Liver (tissue), 9 donors: ENCODE data around the gene MS4A4E. TPM values are rescaled to one million over a fixed set of nuclear protein-coding genes. Genes with fewer than 3 reads are reported as not detected.

Experiments used
- DNase-seq: peaks from one replicate; pipeline ENCODE4 v3.0.0-alpha.2; 2017; ENCODE audit warnings: low spot score
- H3K27ac ChIP-seq, 2 donors: one replicate each; pipeline ENCODE4 v1.7.0; 2013; ENCODE audit warnings: inconsistent platforms in 2 of 2, low read length in 2 of 2, control low read depth in 1 of 2, low read depth in 1 of 2, mild to moderate bottlenecking in 1 of 2
- H3K27me3 ChIP-seq, 4 donors: one replicate each; pipeline versions ENCODE4 v1.6.1 to v1.7.0; 2013; ENCODE audit warnings: low read length in 3 of 4, inconsistent platforms in 1 of 4, mild to moderate bottlenecking in 1 of 4, moderate library complexity in 1 of 4; ENCODE audit not compliant: control insufficient read depth in 4 of 4, insufficient read depth in 4 of 4
- H3K36me3 ChIP-seq, 4 donors: one replicate each; pipeline versions ENCODE4 v1.6.1 to v1.7.0; 2013; ENCODE audit warnings: low read length in 3 of 4, mild to moderate bottlenecking in 3 of 4, low read depth in 1 of 4, moderate library complexity in 1 of 4; ENCODE audit not compliant: control insufficient read depth in 4 of 4, insufficient read depth in 3 of 4
- H3K4me1 ChIP-seq, 4 donors: one replicate each; pipeline versions ENCODE4 v1.6.1 to v1.7.0; 2013; ENCODE audit warnings: low read length in 3 of 4, mild to moderate bottlenecking in 3 of 4, moderate library complexity in 1 of 4; ENCODE audit not compliant: control insufficient read depth in 4 of 4, insufficient read depth in 4 of 4
- H3K4me3 ChIP-seq, 3 donors: one replicate each; pipeline versions ENCODE4 v1.6.1 to v1.7.0; 2013; ENCODE audit warnings: low read length in 3 of 3, control low read depth in 1 of 3, low read depth in 1 of 3, mild to moderate bottlenecking in 1 of 3
- H3K9ac ChIP-seq, 2 donors: one replicate each; pipeline ENCODE4 v1.7.0; 2013; ENCODE audit warnings: low read length in 2 of 2, mild to moderate bottlenecking in 2 of 2, moderate library complexity in 2 of 2, control low read depth in 1 of 2, low read depth in 1 of 2
- H3K9me3 ChIP-seq, 4 donors: one replicate each; pipeline versions ENCODE4 v1.6.1 to v1.7.0; 2013; ENCODE audit warnings: low read length in 3 of 4; ENCODE audit not compliant: control insufficient read depth in 4 of 4
- EGR1 ChIP-seq, 2 donors: IDR thresholded peaks; 2 replicates each; pipeline ENCODE4 v1.6.1; 2016 to 2018; ENCODE audit warnings: antibody characterized with exemption in 2 of 2, low read depth in 2 of 2
- FOXA1 ChIP-seq: IDR thresholded peaks from 2 replicates; pipeline ENCODE4 v1.6.1; 2016; ENCODE audit warnings: antibody characterized with exemption
- FOXA2 ChIP-seq: IDR thresholded peaks from 2 replicates; pipeline ENCODE4 v1.6.1; 2016; ENCODE audit warnings: antibody characterized with exemption
- GABPA ChIP-seq, 2 donors: IDR thresholded peaks in 1 of 2; conservative IDR thresholded peaks in 1 of 2; 2 replicates each; pipeline ENCODE4 v1.6.1; 2016; ENCODE audit warnings: antibody characterized with exemption in 2 of 2, mild to moderate bottlenecking in 1 of 2, moderate library complexity in 1 of 2
- HNF4G ChIP-seq: IDR thresholded peaks from 2 replicates; pipeline ENCODE4 v1.6.1; 2016; ENCODE audit warnings: antibody characterized with exemption
- JUND ChIP-seq, 2 donors: IDR thresholded peaks; 2 replicates each; pipeline ENCODE4 v1.6.1; 2016; ENCODE audit warnings: antibody characterized with exemption in 2 of 2
- NR2F2 ChIP-seq: IDR thresholded peaks from 2 replicates; pipeline ENCODE4 v1.6.1; 2016; ENCODE audit warnings: antibody characterized with exemption
- RAD21 ChIP-seq, 2 donors: IDR thresholded peaks; 2 replicates each; pipeline ENCODE4 v1.6.1; 2016; ENCODE audit warnings: antibody characterized with exemption in 2 of 2, mild to moderate bottlenecking in 2 of 2
- RXRA ChIP-seq, 2 donors: IDR thresholded peaks; 2 replicates each; pipeline ENCODE4 v1.6.1; 2017 to 2018; ENCODE audit warnings: antibody characterized with exemption in 2 of 2, mild to moderate bottlenecking in 1 of 2
- TAF1 ChIP-seq: conservative IDR thresholded peaks from 2 replicates; pipeline ENCODE4 v1.6.1; 2016; ENCODE audit warnings: antibody characterized with exemption, mild to moderate bottlenecking
- YY1 ChIP-seq: IDR thresholded peaks from 2 replicates; pipeline ENCODE4 v1.6.1; 2016; ENCODE audit warnings: antibody characterized with exemption, mild to moderate bottlenecking
- WGBS: extraction: QIAGEN DNeasy Blood & Tissue Kit; methylation state at CpG from one replicate; pipeline ENCODE4 v1.1.7; 2013; 5-methylcytosine and 5-hydroxymethylcytosine counted together
- polyA plus RNA-seq, 2 donors: library from polyadenylated mRNA; stranded (reverse) in 1 of 2; unstranded in 1 of 2; fragments of 200-250 nt in 1 of 2; fragments of >200 nt in 1 of 2; fragmentation: Nextera tagmentation in 1 of 2; extraction: Ambion mirVana in 1 of 2; gene quantifications; one replicate each; pipeline versions ENCODE4 v1.2.1 to v1.2.3, GENCODE V29; 2013 to 2015
- total RNA-seq, 2 donors: library from RNA; depleted of rRNA; stranded (reverse); fragments of >200 nt; gene quantifications; one replicate each; pipeline ENCODE4 v1.2.3, GENCODE V29; 2014
- TF ChIP-seq, protein P1 (sequence below): IDR thresholded peaks from 2 replicates; pipeline ENCODE4 v1.6.1; 2016; ENCODE audit warnings: antibody characterized with exemption
- TF ChIP-seq, protein P2 (sequence below): IDR thresholded peaks from 2 replicates; pipeline ENCODE4 v1.6.1; 2016; ENCODE audit warnings: antibody characterized with exemption, mild to moderate bottlenecking
- TF ChIP-seq, protein P3 (sequence below): fragments of 150-350 bp; IDR thresholded peaks from 2 replicates; pipeline ENCODE4 v1.5.1; 2017; ENCODE audit warnings: improper control_type of control experiment, low read depth, low read length; ENCODE audit not compliant: missing input control
- TF ChIP-seq, protein P4 (sequence below): IDR thresholded peaks from 2 replicates; pipeline ENCODE4 v1.6.1; 2016; ENCODE audit warnings: antibody characterized with exemption
- donor health status: healthy.
- donor health status: healthy.
- donor health status: healthy.
- donor health status: healthy.
- donor health status: healthy.

Gene MS4A4E
- total and polyA plus RNA-seq, 4 donors, result 0.23 to 2.1 (median 0.78) TPM

DNA sequence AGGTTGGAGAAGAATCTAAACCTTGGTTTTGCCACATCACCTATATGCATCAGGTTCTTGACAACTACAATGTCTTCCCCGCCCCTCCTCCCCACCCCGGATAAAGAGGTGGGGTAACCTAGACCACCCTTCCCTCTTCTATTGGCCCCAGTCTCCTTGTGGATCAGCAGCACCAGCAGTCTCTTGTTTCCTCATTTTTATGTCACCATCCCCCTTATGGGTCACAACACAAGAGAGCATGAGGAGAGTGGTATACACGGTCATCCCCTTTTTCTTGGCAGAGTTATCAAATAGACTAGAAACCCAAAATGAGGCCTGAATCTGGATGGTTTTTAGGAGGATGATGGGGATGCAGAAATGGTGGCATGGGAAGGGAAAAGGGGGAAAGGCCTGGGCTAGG, 1.2 kb downstream of the MS4A4E start (continued):
- TF ChIP-seq, protein P1, sequence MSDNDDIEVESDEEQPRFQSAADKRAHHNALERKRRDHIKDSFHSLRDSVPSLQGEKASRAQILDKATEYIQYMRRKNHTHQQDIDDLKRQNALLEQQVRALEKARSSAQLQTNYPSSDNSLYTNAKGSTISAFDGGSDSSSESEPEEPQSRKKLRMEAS, result no peak
- TF ChIP-seq FOXA1, result no peak
- no peak for TF ChIP-seq RXRA (IDR thresholded peaks at IDR 0.05)
- no peak for TF ChIP-seq YY1

DNA sequence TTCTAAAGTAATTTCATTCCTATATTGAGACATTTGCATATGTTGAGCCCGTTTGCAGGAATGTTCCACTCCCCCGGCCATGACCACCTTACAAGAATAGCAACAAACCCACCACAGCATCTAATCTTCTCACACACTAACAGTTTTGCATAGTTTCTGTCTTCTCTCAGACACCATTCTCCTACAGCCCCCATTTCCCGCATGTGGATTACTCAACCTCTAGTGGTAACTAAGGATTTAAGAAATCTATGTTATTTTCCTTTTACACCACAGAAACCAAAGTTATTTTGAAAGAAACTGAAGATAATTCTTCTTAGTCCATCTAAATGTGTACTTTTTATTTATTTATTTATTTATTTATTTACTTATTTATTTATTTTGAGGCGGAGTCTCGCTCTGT, 2.3 kb downstream of the MS4A4E start:
- no peaks in the 10 kb centered on the region for H3K9me3 ChIP-seq
- no peaks in the 10 kb centered on the region for H3K4me1 ChIP-seq
- H3K36me3 ChIP-seq, result no peaks in the 10 kb centered on the region
- no peak overlapping the region for H3K4me3 ChIP-seq
- no peak overlapping the region for H3K9ac ChIP-seq
- no peak for DNase-seq
- 76% methylated on average over 5 of the region's 5 CpGs for WGBS
- H3K27ac ChIP-seq, result no peak overlapping the region
- peaks cover 0 to 8% (median 0%) of the 10 kb centered on the region in 4 donors for H3K27me3 ChIP-seq
- TF ChIP-seq FOXA2 (no peak), NR2F2 (no peak)
- TF ChIP-seq, protein P2, sequence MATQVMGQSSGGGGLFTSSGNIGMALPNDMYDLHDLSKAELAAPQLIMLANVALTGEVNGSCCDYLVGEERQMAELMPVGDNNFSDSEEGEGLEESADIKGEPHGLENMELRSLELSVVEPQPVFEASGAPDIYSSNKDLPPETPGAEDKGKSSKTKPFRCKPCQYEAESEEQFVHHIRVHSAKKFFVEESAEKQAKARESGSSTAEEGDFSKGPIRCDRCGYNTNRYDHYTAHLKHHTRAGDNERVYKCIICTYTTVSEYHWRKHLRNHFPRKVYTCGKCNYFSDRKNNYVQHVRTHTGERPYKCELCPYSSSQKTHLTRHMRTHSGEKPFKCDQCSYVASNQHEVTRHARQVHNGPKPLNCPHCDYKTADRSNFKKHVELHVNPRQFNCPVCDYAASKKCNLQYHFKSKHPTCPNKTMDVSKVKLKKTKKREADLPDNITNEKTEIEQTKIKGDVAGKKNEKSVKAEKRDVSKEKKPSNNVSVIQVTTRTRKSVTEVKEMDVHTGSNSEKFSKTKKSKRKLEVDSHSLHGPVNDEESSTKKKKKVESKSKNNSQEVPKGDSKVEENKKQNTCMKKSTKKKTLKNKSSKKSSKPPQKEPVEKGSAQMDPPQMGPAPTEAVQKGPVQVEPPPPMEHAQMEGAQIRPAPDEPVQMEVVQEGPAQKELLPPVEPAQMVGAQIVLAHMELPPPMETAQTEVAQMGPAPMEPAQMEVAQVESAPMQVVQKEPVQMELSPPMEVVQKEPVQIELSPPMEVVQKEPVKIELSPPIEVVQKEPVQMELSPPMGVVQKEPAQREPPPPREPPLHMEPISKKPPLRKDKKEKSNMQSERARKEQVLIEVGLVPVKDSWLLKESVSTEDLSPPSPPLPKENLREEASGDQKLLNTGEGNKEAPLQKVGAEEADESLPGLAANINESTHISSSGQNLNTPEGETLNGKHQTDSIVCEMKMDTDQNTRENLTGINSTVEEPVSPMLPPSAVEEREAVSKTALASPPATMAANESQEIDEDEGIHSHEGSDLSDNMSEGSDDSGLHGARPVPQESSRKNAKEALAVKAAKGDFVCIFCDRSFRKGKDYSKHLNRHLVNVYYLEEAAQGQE, result no peak

DNA sequence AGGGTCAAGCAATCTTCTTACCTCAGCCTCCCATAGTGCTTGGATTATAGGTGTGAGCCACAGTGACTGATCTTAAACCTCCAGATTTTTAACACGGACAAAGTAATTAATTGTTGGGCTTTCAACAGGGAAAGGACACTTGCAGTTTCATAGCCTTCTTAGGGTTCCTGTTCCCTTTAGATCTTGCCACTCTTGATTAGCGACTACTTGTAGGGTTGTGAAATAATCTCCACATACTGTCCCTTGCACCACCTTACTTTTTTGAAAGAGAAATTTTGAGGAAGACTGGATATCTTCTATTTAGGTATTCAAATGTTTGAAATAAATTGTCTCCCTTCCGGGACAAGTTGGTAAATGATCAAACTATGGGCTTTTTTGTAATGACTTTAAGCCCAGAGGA, 7.6 kb downstream of the MS4A4E start:
- TF ChIP-seq RXRA (IDR thresholded peaks at IDR 0.05), result no peak
- no peak for TF ChIP-seq NR2F2
- TF ChIP-seq TAF1, result no peak
- no peak for TF ChIP-seq EGR1 (IDR thresholded peaks at IDR 0.05; ENCODE audit: low read depth in 2 of 2)
- TF ChIP-seq, protein P3, sequence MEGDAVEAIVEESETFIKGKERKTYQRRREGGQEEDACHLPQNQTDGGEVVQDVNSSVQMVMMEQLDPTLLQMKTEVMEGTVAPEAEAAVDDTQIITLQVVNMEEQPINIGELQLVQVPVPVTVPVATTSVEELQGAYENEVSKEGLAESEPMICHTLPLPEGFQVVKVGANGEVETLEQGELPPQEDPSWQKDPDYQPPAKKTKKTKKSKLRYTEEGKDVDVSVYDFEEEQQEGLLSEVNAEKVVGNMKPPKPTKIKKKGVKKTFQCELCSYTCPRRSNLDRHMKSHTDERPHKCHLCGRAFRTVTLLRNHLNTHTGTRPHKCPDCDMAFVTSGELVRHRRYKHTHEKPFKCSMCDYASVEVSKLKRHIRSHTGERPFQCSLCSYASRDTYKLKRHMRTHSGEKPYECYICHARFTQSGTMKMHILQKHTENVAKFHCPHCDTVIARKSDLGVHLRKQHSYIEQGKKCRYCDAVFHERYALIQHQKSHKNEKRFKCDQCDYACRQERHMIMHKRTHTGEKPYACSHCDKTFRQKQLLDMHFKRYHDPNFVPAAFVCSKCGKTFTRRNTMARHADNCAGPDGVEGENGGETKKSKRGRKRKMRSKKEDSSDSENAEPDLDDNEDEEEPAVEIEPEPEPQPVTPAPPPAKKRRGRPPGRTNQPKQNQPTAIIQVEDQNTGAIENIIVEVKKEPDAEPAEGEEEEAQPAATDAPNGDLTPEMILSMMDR, result no peak
- TF ChIP-seq HNF4G, result no peak
- no peaks in the 10 kb centered on the region for H3K27me3 ChIP-seq
- H3K9me3 ChIP-seq, result no peaks in the 10 kb centered on the region
- H3K27ac ChIP-seq, result no peak overlapping the region
- H3K36me3 ChIP-seq, result no peaks in the 10 kb centered on the region
- no peaks in the 10 kb centered on the region for H3K4me1 ChIP-seq
- no peak overlapping the region for H3K9ac ChIP-seq
- no peak overlapping the region for H3K4me3 ChIP-seq
- WGBS, result 70% methylated on average over 3 of the region's 3 CpGs
- DNase-seq, result no peak

DNA sequence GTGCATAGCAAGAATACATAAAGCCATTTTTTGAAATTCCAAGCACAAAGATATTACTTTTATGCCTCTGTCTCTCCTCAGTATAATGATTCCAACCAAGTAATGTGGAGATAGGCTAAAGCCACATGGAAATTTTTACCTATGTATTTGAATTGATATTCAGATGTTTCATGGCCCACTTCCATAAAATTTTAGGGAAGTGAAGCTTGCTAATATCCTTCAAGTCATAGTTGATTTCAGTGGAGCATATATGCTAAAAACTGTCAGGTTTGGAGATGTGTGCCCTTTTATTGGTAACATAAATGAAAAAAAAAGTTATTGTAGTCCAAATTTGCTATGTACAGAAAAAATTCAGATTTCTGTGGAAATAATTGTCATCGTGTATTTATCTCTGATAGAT, 12.3 kb downstream of the MS4A4E start:
- TF ChIP-seq TAF1, result no peak
- TF ChIP-seq FOXA2, result no peak
- no peak for TF ChIP-seq RAD21 (IDR thresholded peaks at IDR 0.05)
- no peak for TF ChIP-seq JUND (IDR thresholded peaks at IDR 0.05)
- no peak for TF ChIP-seq EGR1 (IDR thresholded peaks at IDR 0.05; ENCODE audit: low read depth in 2 of 2)
- TF ChIP-seq, protein P4, sequence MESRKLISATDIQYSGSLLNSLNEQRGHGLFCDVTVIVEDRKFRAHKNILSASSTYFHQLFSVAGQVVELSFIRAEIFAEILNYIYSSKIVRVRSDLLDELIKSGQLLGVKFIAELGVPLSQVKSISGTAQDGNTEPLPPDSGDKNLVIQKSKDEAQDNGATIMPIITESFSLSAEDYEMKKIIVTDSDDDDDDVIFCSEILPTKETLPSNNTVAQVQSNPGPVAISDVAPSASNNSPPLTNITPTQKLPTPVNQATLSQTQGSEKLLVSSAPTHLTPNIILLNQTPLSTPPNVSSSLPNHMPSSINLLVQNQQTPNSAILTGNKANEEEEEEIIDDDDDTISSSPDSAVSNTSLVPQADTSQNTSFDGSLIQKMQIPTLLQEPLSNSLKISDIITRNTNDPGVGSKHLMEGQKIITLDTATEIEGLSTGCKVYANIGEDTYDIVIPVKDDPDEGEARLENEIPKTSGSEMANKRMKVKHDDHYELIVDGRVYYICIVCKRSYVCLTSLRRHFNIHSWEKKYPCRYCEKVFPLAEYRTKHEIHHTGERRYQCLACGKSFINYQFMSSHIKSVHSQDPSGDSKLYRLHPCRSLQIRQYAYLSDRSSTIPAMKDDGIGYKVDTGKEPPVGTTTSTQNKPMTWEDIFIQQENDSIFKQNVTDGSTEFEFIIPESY, result no peak
- no peak for TF ChIP-seq GABPA (IDR thresholded peaks at IDR 0.05 in 1 of 2, conservative IDR thresholded peaks at IDR 0.05 in 1 of 2)

More for the DNA sequence above, 12.3 kb downstream of the MS4A4E start:
- WGBS, result 47% methylated on average over 1 of the region's 1 CpG
- H3K27me3 ChIP-seq, result peaks cover 0 to 2% (median 0%) of the 10 kb centered on the region in 4 donors
- no peaks in the 10 kb centered on the region for H3K4me1 ChIP-seq
- no peak overlapping the region for H3K27ac ChIP-seq
- H3K4me3 ChIP-seq, result no peak overlapping the region
- H3K9ac ChIP-seq, result no peak overlapping the region
- no peak for DNase-seq
- H3K36me3 ChIP-seq, result no peaks in the 10 kb centered on the region
- no peaks in the 10 kb centered on the region for H3K9me3 ChIP-seq
